Neural cell (in vitro differentiated cells): ENCODE results near the gene PRDX4. TPM values are rescaled to one million over a fixed set of nuclear protein-coding genes. Genes with fewer than 3 reads are reported as not detected.

ENCODE experiments used
- H2AFZ ChIP-seq: fragments of 200-600, 300-800 bp; sonication (generic), shearing (Covaris generic); 2 replicates; pipeline ENCODE4 v1.6.0; 2014; ENCODE audit warnings: low read depth, mild to moderate bottlenecking, antibody characterized with exemption, low read length, moderate library complexity
- H3F3A ChIP-seq: fragments of 200-600 bp; shearing (Covaris generic); 2 replicates; pipeline ENCODE4 v1.6.1; 2016; ENCODE audit warnings: mild to moderate bottlenecking, moderate library complexity, mixed read lengths, antibody characterized with exemption, low read length; ENCODE audit not compliant: insufficient read depth, poor library complexity, severe bottlenecking
- H3K27ac ChIP-seq: fragments of 200-600, 300-800 bp; sonication (generic), shearing (Covaris generic); 2 replicates; pipeline ENCODE4 v1.5.1; 2014; ENCODE audit warnings: mild to moderate bottlenecking, low read length, moderate library complexity
- H3K27me3 ChIP-seq: fragments of 300-800, 200-600 bp; sonication (generic), shearing (Covaris generic); 2 replicates; pipeline ENCODE4 v1.6.0; 2014; ENCODE audit warnings: mild to moderate bottlenecking, low read depth, low read length, moderate library complexity; ENCODE audit not compliant: insufficient read depth
- H3K36me3 ChIP-seq: fragments of 300-800, 200-600 bp; sonication (generic), shearing (Covaris generic); 2 replicates; pipeline ENCODE4 v1.5.1; 2014; ENCODE audit warnings: mild to moderate bottlenecking, antibody characterized with exemption, low read length, moderate library complexity; ENCODE audit not compliant: insufficient read depth
- H3K4me2 ChIP-seq: fragments of 300-800, 200-600 bp; sonication (generic), shearing (Covaris generic); 2 replicates; pipeline ENCODE4 v1.6.0; 2014; ENCODE audit warnings: mild to moderate bottlenecking, low read length
- H3K4me3 ChIP-seq: fragments of 300-800, 200-600 bp; sonication (generic), shearing (Covaris generic); 2 replicates; pipeline ENCODE4 v1.5.1; 2014; ENCODE audit warnings: mild to moderate bottlenecking, low read length, moderate library complexity
- H3K79me2 ChIP-seq: fragments of 200-600 bp; shearing (Covaris generic); replicated peaks from 2 replicates; pipeline ENCODE4 v1.6.0; 2014; ENCODE audit warnings: mild to moderate bottlenecking, low read length, moderate library complexity; ENCODE audit not compliant: insufficient read depth
- H3K9ac ChIP-seq: fragments of 300-800, 200-600 bp; sonication (generic), shearing (Covaris generic); 2 replicates; pipeline ENCODE4 v1.6.1; 2016; ENCODE audit warnings: mild to moderate bottlenecking, low read length, mixed read lengths
- H3K9me2 ChIP-seq: fragments of 200-600 bp; shearing (Covaris generic); 2 replicates; pipeline ENCODE4 v1.6.1; 2016; ENCODE audit warnings: mild to moderate bottlenecking, low read length, mixed read lengths; ENCODE audit not compliant: insufficient read depth
- H3K9me3 ChIP-seq: fragments of 200-600, 300-800 bp; sonication (generic), shearing (Covaris generic); 2 replicates; pipeline ENCODE4 v1.6.1; 2016; ENCODE audit warnings: mild to moderate bottlenecking, mixed run types, low read length, moderate library complexity, mixed read lengths
- H4K20me1 ChIP-seq: fragments of 200-600 bp; shearing (Covaris generic); 2 replicates; pipeline ENCODE4 v1.6.1; 2016; ENCODE audit warnings: mild to moderate bottlenecking, mixed run types; ENCODE audit not compliant: insufficient read depth
- EP300 ChIP-seq: fragments of 450-650 bp; conservative IDR thresholded peaks from 2 replicates; pipeline ENCODE4 v1.6.1; 2014; ENCODE audit warnings: antibody characterized with exemption, mild to moderate bottlenecking, moderate library complexity; ENCODE audit not compliant: poor library complexity, severe bottlenecking
- EZH2 ChIP-seq: fragments of 200-600, 300-800 bp; shearing (Covaris generic), sonication (generic); IDR thresholded peaks from 2 replicates; pipeline ENCODE4 v1.6.1; 2014; ENCODE audit warnings: antibody characterized with exemption, low read length, borderline replicate concordance, mild to moderate bottlenecking; ENCODE audit not compliant: insufficient read depth, poor library complexity, severe bottlenecking
- MXI1 ChIP-seq: fragments of 450-650 bp; conservative IDR thresholded peaks from 2 replicates; pipeline ENCODE4 v1.6.1; 2014; ENCODE audit warnings: antibody characterized with exemption, mild to moderate bottlenecking; ENCODE audit not compliant: poor library complexity, severe bottlenecking
- POLR2AphosphoS5 ChIP-seq: IDR thresholded peaks from 2 replicates; pipeline ENCODE4 v1.6.1; 2012
- RAD21 ChIP-seq: fragments of 450-650 bp; conservative IDR thresholded peaks from 2 replicates; pipeline ENCODE4 v1.6.1; 2014; ENCODE audit warnings: antibody characterized with exemption, mild to moderate bottlenecking, moderate library complexity
- REST ChIP-seq: IDR thresholded peaks from 2 replicates; pipeline ENCODE4 v1.6.1; 2012; ENCODE audit warnings: borderline replicate concordance
- SMC3 ChIP-seq: fragments of 450-650 bp; conservative IDR thresholded peaks from 2 replicates; pipeline ENCODE4 v1.6.1; 2014; ENCODE audit warnings: antibody characterized with exemption, mild to moderate bottlenecking, moderate library complexity; ENCODE audit not compliant: poor library complexity
- TAF1 ChIP-seq: IDR thresholded peaks from 2 replicates; pipeline ENCODE4 v1.6.1; 2012; ENCODE audit warnings: low read depth
- polyA plus RNA-seq: library from polyadenylated mRNA; depleted of rRNA; stranded (reverse); fragments of >200 nt; gene quantifications from 2 replicates; pipeline ENCODE4 v1.2.3, GENCODE V29; 2014
- TF ChIP-seq, protein P1 (sequence below): fragments of 450-650 bp; IDR thresholded peaks from 2 replicates; pipeline ENCODE4 v1.5.1; 2014; ENCODE audit warnings: antibody characterized with exemption, mild to moderate bottlenecking, moderate library complexity; ENCODE audit not compliant: poor library complexity, severe bottlenecking

Gene PRDX4
- polyA plus RNA-seq, 1 donor from 2014 or later: 83.2 TPM

DNA sequence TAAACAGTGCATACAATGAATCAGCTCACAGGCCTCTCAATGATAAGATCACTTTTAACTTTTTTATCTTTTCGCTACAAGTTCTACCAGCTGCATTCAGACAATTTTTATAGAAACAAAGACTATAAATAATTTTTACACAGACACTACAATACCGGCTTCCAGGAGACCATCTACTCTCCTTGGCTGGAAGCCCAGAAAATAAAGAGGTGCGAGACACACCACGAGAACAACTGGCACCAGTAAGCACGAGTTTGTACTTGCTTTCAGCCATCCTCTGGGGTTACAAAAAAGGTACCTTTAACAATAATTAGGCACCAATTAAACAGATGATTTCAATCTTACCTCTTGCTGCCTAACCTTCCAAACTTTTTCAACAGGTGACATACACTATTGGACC is 11.2 kb upstream of the PRDX4 start:
- TF ChIP-seq EP300 (no peak), REST (no peak), RAD21 (no peak), SMC3 (no peak), MXI1 (no peak)

DNA sequence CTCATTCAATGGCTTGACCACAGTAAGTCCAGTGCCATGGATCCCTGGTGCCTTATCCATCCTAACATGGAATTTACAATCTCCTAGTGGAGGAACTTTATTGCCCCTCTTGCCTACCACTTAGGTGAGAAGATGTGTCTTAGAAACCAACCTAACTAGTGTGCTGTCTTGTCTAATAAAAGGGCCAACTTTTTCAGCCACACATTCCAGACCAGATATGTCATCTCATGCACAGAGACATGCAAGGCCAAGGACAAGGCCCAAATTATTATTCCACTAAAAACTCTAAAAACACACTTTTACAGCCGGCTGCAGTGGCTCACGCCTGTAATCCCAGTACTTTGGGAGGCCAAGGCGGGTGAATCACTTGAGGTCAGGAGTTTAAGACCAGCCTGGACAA is 10.6 kb upstream of the PRDX4 start:
- Histone ChIP-seq H3K9me3 (no peaks in the 10 kb centered on the region), H3K79me2 (no peaks in the 10 kb centered on the region), H3F3A (no peaks in the 10 kb centered on the region)

More for the DNA sequence above, 11.2 kb upstream of the PRDX4 start:
- Histone ChIP-seq H3K4me3 (no peak overlapping the region), H3K9me3 (no peaks in the 10 kb centered on the region), H3F3A (no peaks in the 10 kb centered on the region), H2AFZ (no peak overlapping the region), H3K27ac (no peak overlapping the region), H3K9me2 (no peaks in the 10 kb centered on the region), H3K79me2 (no peaks in the 10 kb centered on the region), H3K9ac (no peak overlapping the region), H4K20me1 (no peaks in the 10 kb centered on the region), H3K4me2 (no peak overlapping the region), H3K27me3 (no peaks in the 10 kb centered on the region), H3K36me3 (no peaks in the 10 kb centered on the region)

More for the DNA sequence above, 10.6 kb upstream of the PRDX4 start:
- Histone ChIP-seq H3K9me2 (no peaks in the 10 kb centered on the region), H2AFZ (no peak overlapping the region), H3K27me3 (no peaks in the 10 kb centered on the region), H3K27ac (no peak overlapping the region), H3K4me3 (no peak overlapping the region), H3K9ac (no peak overlapping the region), H3K36me3 (no peaks in the 10 kb centered on the region), H4K20me1 (no peaks in the 10 kb centered on the region), H3K4me2 (no peak overlapping the region)
- TF ChIP-seq REST (no peak), SMC3 (no peak), EZH2 (no peak), POLR2AphosphoS5 (no peak), RAD21 (no peak), EP300 (no peak), TAF1 (no peak), MXI1 (no peak)
- TF ChIP-seq, protein P1, sequence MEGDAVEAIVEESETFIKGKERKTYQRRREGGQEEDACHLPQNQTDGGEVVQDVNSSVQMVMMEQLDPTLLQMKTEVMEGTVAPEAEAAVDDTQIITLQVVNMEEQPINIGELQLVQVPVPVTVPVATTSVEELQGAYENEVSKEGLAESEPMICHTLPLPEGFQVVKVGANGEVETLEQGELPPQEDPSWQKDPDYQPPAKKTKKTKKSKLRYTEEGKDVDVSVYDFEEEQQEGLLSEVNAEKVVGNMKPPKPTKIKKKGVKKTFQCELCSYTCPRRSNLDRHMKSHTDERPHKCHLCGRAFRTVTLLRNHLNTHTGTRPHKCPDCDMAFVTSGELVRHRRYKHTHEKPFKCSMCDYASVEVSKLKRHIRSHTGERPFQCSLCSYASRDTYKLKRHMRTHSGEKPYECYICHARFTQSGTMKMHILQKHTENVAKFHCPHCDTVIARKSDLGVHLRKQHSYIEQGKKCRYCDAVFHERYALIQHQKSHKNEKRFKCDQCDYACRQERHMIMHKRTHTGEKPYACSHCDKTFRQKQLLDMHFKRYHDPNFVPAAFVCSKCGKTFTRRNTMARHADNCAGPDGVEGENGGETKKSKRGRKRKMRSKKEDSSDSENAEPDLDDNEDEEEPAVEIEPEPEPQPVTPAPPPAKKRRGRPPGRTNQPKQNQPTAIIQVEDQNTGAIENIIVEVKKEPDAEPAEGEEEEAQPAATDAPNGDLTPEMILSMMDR: no peak
